Loucy (cell line): ENCODE results near the gene TICAM2.

Experiments used
- H2AFZ ChIP-seq: fragments of 200-600 bp; sonication (generic); 2 replicates; pipeline ENCODE4 v1.6.0; 2016; ENCODE audit warnings: antibody characterized with exemption, mild to moderate bottlenecking, low read length, moderate library complexity
- H3F3A ChIP-seq: fragments of 200-600 bp; 2 replicates; pipeline ENCODE4 v1.6.0; 2016; ENCODE audit warnings: antibody characterized with exemption, low read depth, mild to moderate bottlenecking
- H3K27me3 ChIP-seq: fragments of 200-600 bp; sonication (generic); 2 replicates; pipeline ENCODE4 v1.6.1; 2014; ENCODE audit warnings: low read length, mild to moderate bottlenecking; ENCODE audit not compliant: insufficient read depth, poor library complexity, severe bottlenecking
- H3K36me3 ChIP-seq: fragments of 200-600 bp; sonication (generic); 2 replicates; pipeline ENCODE4 v1.6.1; 2016; ENCODE audit warnings: low read length; ENCODE audit not compliant: insufficient read depth
- H3K4me1 ChIP-seq: fragments of 200-600 bp; sonication (generic); 2 replicates; pipeline ENCODE4 v1.5.1; 2014; ENCODE audit warnings: low read length, mild to moderate bottlenecking; ENCODE audit not compliant: insufficient read depth, poor library complexity, severe bottlenecking
- H3K4me2 ChIP-seq: fragments of 200-600 bp; sonication (generic); 2 replicates; pipeline ENCODE4 v1.6.0; 2014; ENCODE audit warnings: antibody characterized with exemption, low read length, low read depth, mild to moderate bottlenecking; ENCODE audit not compliant: poor library complexity, severe bottlenecking
- H3K4me3 ChIP-seq: fragments of 200-600 bp; sonication (generic); 2 replicates; pipeline ENCODE4 v1.5.1; 2014; ENCODE audit warnings: low read length, mild to moderate bottlenecking, mixed read lengths; ENCODE audit not compliant: poor library complexity, severe bottlenecking
- H3K79me2 ChIP-seq: fragments of 200-600 bp; sonication (generic); 2 replicates; pipeline ENCODE4 v1.6.1; 2014; ENCODE audit warnings: low read length; ENCODE audit not compliant: insufficient read depth
- H3K9ac ChIP-seq: fragments of 200-600 bp; sonication (generic); 2 replicates; pipeline ENCODE4 v1.6.0; 2014; ENCODE audit warnings: mild to moderate bottlenecking, low read depth, low read length, moderate library complexity; ENCODE audit not compliant: poor library complexity, severe bottlenecking
- H3K9me2 ChIP-seq: fragments of 200-600 bp; sonication (generic); replicated peaks from 2 replicates; pipeline ENCODE4 v1.6.1; 2016; ENCODE audit warnings: low read depth, low read length, mixed read lengths
- H3K9me3 ChIP-seq: fragments of 200-600 bp; sonication (generic); 2 replicates; pipeline ENCODE4 v1.6.1; 2014; ENCODE audit warnings: mild to moderate bottlenecking, antibody characterized with exemption, low read length, low read depth; ENCODE audit not compliant: insufficient read depth
- H4K20me1 ChIP-seq: fragments of 200-600 bp; sonication (generic); 2 replicates; pipeline ENCODE4 v1.6.0; 2014; ENCODE audit warnings: antibody characterized with exemption, low read length, mild to moderate bottlenecking; ENCODE audit not compliant: insufficient read depth, poor library complexity, severe bottlenecking
- EZH2phosphoT487 ChIP-seq: fragments of 200-600 bp; IDR thresholded peaks from 2 replicates; pipeline ENCODE4 v1.6.1; 2018; ENCODE audit warnings: antibody characterized with exemption, mild to moderate bottlenecking, moderate library complexity, borderline replicate concordance
- TF ChIP-seq, protein P1 (sequence below): fragments of 200-600 bp; sonication (generic); conservative IDR thresholded peaks from 2 replicates; pipeline ENCODE4 v1.5.1; 2014; ENCODE audit warnings: mild to moderate bottlenecking, antibody characterized with exemption, low read length

The TICAM2 gene

DNA sequence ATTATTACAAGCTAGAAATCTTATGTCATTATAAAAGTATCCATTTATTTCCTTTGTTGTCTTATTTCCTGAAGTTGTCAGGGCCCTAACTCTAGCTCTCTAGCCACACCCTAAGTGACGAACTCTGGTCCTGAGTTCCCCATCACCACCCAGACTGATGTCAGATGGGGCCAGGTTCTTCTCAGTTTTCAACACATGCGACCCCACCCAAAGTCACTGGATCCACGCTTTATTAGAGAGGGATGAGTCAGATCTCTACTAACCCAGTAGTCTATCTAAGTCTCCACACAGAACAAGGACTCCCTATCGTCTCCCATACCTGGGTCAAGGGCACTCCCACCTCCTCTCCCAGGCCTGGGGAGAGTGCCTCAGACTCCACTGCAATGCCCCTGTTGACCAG is 50.9 kb downstream of the TICAM2 start:
- Histone ChIP-seq H3K4me1 (no peaks in the 10 kb centered on the region), H3F3A (no peaks in the 10 kb centered on the region), H3K4me2 (no peak overlapping the region), H3K36me3 (no peaks in the 10 kb centered on the region), H3K79me2 (no peaks in the 10 kb centered on the region), H4K20me1 (no peaks in the 10 kb centered on the region), H2AFZ (no peak overlapping the region), H3K9me3 (no peaks in the 10 kb centered on the region), H3K4me3 (no peak overlapping the region), H3K9ac (no peak overlapping the region), H3K9me2 (no peaks in the 10 kb centered on the region), H3K27me3 (no peaks in the 10 kb centered on the region)
- TF ChIP-seq, protein P1, sequence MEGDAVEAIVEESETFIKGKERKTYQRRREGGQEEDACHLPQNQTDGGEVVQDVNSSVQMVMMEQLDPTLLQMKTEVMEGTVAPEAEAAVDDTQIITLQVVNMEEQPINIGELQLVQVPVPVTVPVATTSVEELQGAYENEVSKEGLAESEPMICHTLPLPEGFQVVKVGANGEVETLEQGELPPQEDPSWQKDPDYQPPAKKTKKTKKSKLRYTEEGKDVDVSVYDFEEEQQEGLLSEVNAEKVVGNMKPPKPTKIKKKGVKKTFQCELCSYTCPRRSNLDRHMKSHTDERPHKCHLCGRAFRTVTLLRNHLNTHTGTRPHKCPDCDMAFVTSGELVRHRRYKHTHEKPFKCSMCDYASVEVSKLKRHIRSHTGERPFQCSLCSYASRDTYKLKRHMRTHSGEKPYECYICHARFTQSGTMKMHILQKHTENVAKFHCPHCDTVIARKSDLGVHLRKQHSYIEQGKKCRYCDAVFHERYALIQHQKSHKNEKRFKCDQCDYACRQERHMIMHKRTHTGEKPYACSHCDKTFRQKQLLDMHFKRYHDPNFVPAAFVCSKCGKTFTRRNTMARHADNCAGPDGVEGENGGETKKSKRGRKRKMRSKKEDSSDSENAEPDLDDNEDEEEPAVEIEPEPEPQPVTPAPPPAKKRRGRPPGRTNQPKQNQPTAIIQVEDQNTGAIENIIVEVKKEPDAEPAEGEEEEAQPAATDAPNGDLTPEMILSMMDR, result no peak
- TF ChIP-seq EZH2phosphoT487, result no peak

GRCh38 chr5:115549154-115549553 is 53.1 kb downstream of the TICAM2 start:
- no peaks in the 10 kb centered on the region for H3K36me3 ChIP-seq
- H3K9ac ChIP-seq, result no peak overlapping the region
- no peak overlapping the region for H2AFZ ChIP-seq
- H3K4me3 ChIP-seq, result no peak overlapping the region
- H3K9me2 ChIP-seq, result no peaks in the 10 kb centered on the region
- H3K27me3 ChIP-seq, result no peaks in the 10 kb centered on the region
- no peaks in the 10 kb centered on the region for H3K4me1 ChIP-seq
- H3K79me2 ChIP-seq, result no peaks in the 10 kb centered on the region
- H4K20me1 ChIP-seq, result no peaks in the 10 kb centered on the region
- H3F3A ChIP-seq, result no peaks in the 10 kb centered on the region
- no peak for TF ChIP-seq EZH2phosphoT487
- TF ChIP-seq, protein P1, result peak; percentile 55
- H3K4me2 ChIP-seq, result no peak overlapping the region
- H3K9me3 ChIP-seq, result peaks cover 4% of the 10 kb centered on the region; the same call in 1 of the 2 replicates

DNA sequence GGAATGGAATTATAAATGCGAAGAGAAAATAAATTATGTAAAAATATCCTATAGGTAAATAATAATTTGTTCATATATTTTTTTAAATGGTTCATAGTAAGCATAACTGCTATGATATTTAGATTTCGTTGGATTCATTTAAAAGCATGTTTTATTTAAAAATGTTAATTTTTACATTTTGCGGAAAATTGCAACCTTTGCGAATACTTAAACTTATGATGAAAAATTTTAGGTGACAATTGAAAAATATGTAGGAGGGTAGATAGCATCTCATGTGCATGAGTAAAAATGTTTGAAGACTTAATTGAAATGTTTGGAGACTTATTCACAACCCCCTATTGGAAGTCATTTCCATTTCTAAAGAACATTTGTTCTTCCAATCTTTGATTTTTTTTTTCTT is 53.6 kb downstream of the TICAM2 start:
- Histone ChIP-seq H3K9ac (no peak overlapping the region), H3K4me2 (no peak overlapping the region), H3F3A (no peaks in the 10 kb centered on the region), H2AFZ (no peak overlapping the region), H3K9me2 (no peaks in the 10 kb centered on the region), H3K36me3 (no peaks in the 10 kb centered on the region), H4K20me1 (peaks cover 4% of the 10 kb centered on the region), H3K79me2 (peaks cover 4% of the 10 kb centered on the region), H3K4me3 (no peak overlapping the region), H3K4me1 (no peaks in the 10 kb centered on the region), H3K27me3 (no peaks in the 10 kb centered on the region), H3K9me3 (peaks cover 4% of the 10 kb centered on the region; the same call in 1 of the 2 replicates)
- no peak for TF ChIP-seq EZH2phosphoT487
- TF ChIP-seq, protein P1, result no peak
